ENCODE results near the gene TRIM29.

The TRIM29 gene

GRCh38 chr11:120108785-120109168, 29.1 kb downstream of the TRIM29 start:
- TF ChIP-seq, protein P1, sequence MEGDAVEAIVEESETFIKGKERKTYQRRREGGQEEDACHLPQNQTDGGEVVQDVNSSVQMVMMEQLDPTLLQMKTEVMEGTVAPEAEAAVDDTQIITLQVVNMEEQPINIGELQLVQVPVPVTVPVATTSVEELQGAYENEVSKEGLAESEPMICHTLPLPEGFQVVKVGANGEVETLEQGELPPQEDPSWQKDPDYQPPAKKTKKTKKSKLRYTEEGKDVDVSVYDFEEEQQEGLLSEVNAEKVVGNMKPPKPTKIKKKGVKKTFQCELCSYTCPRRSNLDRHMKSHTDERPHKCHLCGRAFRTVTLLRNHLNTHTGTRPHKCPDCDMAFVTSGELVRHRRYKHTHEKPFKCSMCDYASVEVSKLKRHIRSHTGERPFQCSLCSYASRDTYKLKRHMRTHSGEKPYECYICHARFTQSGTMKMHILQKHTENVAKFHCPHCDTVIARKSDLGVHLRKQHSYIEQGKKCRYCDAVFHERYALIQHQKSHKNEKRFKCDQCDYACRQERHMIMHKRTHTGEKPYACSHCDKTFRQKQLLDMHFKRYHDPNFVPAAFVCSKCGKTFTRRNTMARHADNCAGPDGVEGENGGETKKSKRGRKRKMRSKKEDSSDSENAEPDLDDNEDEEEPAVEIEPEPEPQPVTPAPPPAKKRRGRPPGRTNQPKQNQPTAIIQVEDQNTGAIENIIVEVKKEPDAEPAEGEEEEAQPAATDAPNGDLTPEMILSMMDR (IDR thresholded peaks at IDR 0.05; ENCODE audit: borderline replicate concordance, insufficient read depth, low read depth, low read length): no peak
- no peak overlapping the region for H3K4me3 ChIP-seq (ENCODE audit: low read depth, low read length)

- TF ChIP-seq, protein P1 (IDR thresholded peaks at IDR 0.05; ENCODE audit: borderline replicate concordance, insufficient read depth, low read depth, low read length): peak; percentile 100
- H3K4me3 ChIP-seq (ENCODE audit: low read depth, low read length): no peak overlapping the region
Measured at GRCh38 chr11:120108154-120108784, 29.6 kb downstream of the TRIM29 start.

- TF ChIP-seq, protein P1 (IDR thresholded peaks at IDR 0.05; ENCODE audit: borderline replicate concordance, insufficient read depth, low read depth, low read length): no peak
- H3K4me3 ChIP-seq (ENCODE audit: low read depth, low read length): no peak overlapping the region
Measured at GRCh38 chr11:120107692-120108091, 30.2 kb downstream of the TRIM29 start.

DNA sequence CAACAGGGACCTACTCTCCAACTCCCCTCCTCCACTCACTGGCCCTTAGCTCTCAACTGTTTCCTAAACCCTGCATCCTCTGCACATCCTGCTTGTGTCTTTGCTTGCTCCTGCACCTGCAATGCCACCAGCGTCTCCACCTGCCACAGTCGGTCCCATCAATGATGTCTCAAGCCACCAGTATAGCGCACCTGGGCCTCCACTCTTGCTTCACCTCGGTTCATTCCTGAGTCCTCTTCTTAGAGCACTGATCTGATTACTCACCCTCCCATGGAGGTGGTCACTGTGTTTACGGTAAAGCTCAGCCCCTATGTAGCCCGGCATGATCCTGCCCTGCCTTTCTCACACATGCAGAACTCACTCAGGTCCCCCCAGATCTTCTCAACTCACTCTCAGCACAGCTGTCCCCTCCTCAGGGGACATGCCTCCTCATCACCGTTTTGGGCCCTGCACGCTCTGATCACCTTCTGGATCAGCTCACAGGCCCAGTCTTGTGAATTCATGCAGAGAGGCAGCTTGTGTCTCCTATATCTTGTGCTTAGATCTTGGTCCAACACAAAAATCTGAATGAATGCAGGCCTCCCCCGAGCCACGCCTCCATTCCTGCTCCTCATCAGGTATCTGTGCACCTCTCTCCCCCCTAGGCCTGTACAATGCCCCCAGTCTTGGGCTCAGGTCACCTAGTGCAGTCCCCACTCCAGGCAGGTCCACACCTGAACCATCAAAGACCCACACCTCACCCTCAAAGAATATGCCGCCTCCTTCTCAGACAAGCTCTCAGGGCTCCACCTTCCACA, 31.4 kb downstream of the TRIM29 start:
- H3K4me3 ChIP-seq (ENCODE audit: low read depth, low read length): no peak overlapping the region
- TF ChIP-seq, protein P1 (IDR thresholded peaks at IDR 0.05; ENCODE audit: borderline replicate concordance, insufficient read depth, low read depth, low read length): no peak

GRCh38 chr11:120105576-120105975, 32.3 kb downstream of the TRIM29 start:
- H3K4me3 ChIP-seq (ENCODE audit: low read depth, low read length): no peak overlapping the region
- TF ChIP-seq, protein P1 (IDR thresholded peaks at IDR 0.05; ENCODE audit: borderline replicate concordance, insufficient read depth, low read depth, low read length): no peak

DNA sequence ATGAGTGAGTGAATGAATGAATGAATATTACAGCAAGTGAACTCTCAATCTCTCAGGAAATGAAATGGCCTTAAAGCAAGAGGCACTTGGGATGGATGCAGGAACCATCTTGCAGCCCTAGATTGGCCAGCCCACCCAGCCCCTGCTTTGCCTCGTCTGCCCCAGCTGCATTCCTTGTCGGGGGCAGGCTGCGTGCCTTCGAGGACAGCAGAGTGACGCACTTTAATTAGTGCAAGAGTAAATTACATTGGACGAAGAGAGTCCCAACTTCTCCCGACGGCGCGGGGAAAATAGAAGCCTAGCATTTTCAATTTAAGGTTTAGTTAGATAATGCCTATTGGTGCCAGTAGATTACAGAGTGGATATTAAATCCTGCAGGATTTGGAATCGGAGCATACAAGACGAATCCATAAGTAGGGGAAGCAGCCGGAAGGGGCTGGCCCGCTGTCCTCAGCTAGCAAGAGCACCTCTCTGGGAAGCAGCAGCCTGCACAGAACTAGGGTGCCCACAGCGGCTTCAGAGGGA, 33.8 kb downstream of the TRIM29 start:
- no peak overlapping the region for H3K4me3 ChIP-seq (ENCODE audit: low read depth, low read length)
- TF ChIP-seq, protein P1 (IDR thresholded peaks at IDR 0.05; ENCODE audit: borderline replicate concordance, insufficient read depth, low read depth, low read length): no peak

- TF ChIP-seq, protein P1 (IDR thresholded peaks at IDR 0.05; ENCODE audit: borderline replicate concordance, insufficient read depth, low read depth, low read length): no peak
- no peak overlapping the region for H3K4me3 ChIP-seq (ENCODE audit: low read depth, low read length)
Measured at GRCh38 chr11:120102864-120103122, 35.1 kb downstream of the TRIM29 start.
